Transverse colon (tissue), 3 donors: ENCODE results near the gene PJA2.

Experiments used
- CTCF ChIP-seq, 5 experiments: fragments of 200-600 bp in 3 of 5; fragments of 450-650 bp in 2 of 5; sonication (generic) in 3 of 5; IDR thresholded peaks; 1 replicate in 2 of 5; 2 replicates in 3 of 5; pipeline ENCODE4 v1.5.1; 2016 to 2017; ENCODE audit warnings: antibody characterized with exemption in 5 of 5, inconsistent platforms in 3 of 5, mild to moderate bottlenecking in 2 of 5, moderate library complexity in 1 of 5
- POLR2A ChIP-seq: fragments of 450-650 bp; IDR thresholded peaks from one replicate; pipeline ENCODE4 v1.6.1; 2016; ENCODE audit warnings: antibody characterized with exemption, mild to moderate bottlenecking, moderate library complexity

DNA sequence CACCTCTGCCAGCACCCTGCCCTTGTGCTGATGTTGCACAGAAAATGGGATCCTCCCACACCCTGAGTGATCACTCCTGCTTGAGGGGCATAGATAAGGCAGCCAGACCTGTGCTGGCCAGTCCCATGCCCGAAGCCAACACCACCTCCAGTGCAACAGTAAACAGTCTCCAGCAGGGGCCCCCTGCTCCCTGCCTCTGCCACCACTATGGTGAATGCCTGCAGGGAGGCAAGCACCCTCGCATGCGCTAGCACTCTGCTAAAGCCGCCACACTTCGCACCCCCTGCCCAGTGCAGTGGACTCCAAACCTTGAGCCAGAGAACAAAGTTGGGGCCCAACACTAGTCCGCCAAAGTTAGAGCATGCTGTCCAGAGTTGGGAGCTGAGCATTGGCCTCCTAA lies 118.7 kb downstream of the PJA2 start:
- no peak for TF ChIP-seq POLR2A
- TF ChIP-seq CTCF (IDR thresholded peaks at IDR 0.05) = no peak
